ENCODE measurements around the gene ZNF841. TPM values are rescaled to one million over a fixed set of nuclear protein-coding genes. Genes with fewer than 3 reads are reported as not detected.

ZNF841 gene
- total and polyA plus RNA-seq, 4 donors = 0.86 to 11.1 (median 4.2) TPM

DNA sequence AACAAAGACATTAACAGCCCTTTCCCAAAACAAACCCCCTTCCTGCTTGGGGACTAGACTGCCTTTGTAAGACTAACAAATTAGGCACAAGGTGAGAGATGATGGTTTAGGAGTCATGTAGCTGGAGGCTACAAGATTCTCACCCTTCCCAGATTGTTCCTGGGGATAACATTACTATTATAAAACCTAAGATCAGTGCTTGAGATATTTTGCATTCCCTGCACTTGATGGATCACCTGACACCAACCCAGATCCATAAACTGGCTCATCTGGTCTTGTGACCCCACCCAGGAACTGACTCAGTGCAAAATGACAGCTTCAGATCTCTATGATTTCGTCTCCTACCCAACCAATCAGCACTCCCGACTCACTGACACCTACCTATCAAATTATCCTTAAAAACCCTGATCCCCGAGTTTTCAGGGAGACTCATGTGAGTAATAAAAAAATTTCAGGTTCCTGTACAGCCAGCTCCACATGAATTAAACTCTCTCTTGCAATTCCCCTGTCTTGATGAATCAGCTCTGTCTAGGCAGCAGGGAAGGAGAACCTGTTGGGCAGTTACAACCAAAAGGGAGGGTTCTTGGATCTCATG is 46.5 kb upstream of the ZNF841 start (continued):
- TF ChIP-seq YY1 (IDR thresholded peaks at IDR 0.05) = no peak

DNA sequence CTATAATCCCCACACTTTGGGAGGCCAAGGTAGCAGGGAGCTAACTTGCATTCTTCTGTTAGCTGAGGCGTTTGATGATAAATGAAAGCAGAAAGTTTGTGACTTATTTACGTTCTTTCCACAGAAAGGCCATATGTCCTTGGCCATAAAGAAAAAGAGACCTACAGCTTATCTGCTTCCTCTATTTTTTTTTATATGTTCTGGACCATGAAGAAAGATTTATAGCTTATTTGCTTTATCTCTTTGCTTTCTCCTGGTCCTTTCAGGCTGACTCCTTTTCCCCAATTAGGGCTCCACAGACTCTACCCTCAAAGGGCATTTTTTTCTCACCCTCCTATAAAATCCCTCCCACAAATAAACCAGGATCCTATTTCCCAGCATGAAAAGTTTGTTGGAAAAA is 45.6 kb upstream of the ZNF841 start:
- peaks cover 12 to 33% (median 19%) of the 10 kb centered on the region in 4 donors for H3K9me3 ChIP-seq (ENCODE audit: control insufficient read depth in 4 of 4, low read length in 3 of 4)
- TF ChIP-seq HNF4A (conservative IDR thresholded peaks at IDR 0.05) (no peak), FOXA1 (IDR thresholded peaks at IDR 0.05) (no peak), FOXA2 (IDR thresholded peaks at IDR 0.05) (no peak), EGR1 (IDR thresholded peaks at IDR 0.05; ENCODE audit: low read depth in 2 of 2) (no peak), YY1 (IDR thresholded peaks at IDR 0.05) (no peak), RAD21 (IDR thresholded peaks at IDR 0.05) (no peak), TAF1 (conservative IDR thresholded peaks at IDR 0.05) (no peak)
- TF ChIP-seq, protein P1, sequence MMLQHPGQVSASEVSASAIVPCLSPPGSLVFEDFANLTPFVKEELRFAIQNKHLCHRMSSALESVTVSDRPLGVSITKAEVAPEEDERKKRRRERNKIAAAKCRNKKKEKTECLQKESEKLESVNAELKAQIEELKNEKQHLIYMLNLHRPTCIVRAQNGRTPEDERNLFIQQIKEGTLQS (IDR thresholded peaks at IDR 0.05) = no peak
- TF ChIP-seq, protein P2, sequence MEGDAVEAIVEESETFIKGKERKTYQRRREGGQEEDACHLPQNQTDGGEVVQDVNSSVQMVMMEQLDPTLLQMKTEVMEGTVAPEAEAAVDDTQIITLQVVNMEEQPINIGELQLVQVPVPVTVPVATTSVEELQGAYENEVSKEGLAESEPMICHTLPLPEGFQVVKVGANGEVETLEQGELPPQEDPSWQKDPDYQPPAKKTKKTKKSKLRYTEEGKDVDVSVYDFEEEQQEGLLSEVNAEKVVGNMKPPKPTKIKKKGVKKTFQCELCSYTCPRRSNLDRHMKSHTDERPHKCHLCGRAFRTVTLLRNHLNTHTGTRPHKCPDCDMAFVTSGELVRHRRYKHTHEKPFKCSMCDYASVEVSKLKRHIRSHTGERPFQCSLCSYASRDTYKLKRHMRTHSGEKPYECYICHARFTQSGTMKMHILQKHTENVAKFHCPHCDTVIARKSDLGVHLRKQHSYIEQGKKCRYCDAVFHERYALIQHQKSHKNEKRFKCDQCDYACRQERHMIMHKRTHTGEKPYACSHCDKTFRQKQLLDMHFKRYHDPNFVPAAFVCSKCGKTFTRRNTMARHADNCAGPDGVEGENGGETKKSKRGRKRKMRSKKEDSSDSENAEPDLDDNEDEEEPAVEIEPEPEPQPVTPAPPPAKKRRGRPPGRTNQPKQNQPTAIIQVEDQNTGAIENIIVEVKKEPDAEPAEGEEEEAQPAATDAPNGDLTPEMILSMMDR (IDR thresholded peaks at IDR 0.05; ENCODE audit: low read depth, low read length, missing input control) = no peak
- TF ChIP-seq, protein P3, sequence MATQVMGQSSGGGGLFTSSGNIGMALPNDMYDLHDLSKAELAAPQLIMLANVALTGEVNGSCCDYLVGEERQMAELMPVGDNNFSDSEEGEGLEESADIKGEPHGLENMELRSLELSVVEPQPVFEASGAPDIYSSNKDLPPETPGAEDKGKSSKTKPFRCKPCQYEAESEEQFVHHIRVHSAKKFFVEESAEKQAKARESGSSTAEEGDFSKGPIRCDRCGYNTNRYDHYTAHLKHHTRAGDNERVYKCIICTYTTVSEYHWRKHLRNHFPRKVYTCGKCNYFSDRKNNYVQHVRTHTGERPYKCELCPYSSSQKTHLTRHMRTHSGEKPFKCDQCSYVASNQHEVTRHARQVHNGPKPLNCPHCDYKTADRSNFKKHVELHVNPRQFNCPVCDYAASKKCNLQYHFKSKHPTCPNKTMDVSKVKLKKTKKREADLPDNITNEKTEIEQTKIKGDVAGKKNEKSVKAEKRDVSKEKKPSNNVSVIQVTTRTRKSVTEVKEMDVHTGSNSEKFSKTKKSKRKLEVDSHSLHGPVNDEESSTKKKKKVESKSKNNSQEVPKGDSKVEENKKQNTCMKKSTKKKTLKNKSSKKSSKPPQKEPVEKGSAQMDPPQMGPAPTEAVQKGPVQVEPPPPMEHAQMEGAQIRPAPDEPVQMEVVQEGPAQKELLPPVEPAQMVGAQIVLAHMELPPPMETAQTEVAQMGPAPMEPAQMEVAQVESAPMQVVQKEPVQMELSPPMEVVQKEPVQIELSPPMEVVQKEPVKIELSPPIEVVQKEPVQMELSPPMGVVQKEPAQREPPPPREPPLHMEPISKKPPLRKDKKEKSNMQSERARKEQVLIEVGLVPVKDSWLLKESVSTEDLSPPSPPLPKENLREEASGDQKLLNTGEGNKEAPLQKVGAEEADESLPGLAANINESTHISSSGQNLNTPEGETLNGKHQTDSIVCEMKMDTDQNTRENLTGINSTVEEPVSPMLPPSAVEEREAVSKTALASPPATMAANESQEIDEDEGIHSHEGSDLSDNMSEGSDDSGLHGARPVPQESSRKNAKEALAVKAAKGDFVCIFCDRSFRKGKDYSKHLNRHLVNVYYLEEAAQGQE (IDR thresholded peaks at IDR 0.05) = no peak
- TF ChIP-seq, protein P4, sequence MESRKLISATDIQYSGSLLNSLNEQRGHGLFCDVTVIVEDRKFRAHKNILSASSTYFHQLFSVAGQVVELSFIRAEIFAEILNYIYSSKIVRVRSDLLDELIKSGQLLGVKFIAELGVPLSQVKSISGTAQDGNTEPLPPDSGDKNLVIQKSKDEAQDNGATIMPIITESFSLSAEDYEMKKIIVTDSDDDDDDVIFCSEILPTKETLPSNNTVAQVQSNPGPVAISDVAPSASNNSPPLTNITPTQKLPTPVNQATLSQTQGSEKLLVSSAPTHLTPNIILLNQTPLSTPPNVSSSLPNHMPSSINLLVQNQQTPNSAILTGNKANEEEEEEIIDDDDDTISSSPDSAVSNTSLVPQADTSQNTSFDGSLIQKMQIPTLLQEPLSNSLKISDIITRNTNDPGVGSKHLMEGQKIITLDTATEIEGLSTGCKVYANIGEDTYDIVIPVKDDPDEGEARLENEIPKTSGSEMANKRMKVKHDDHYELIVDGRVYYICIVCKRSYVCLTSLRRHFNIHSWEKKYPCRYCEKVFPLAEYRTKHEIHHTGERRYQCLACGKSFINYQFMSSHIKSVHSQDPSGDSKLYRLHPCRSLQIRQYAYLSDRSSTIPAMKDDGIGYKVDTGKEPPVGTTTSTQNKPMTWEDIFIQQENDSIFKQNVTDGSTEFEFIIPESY (IDR thresholded peaks at IDR 0.05) = no peak
- 84% methylated on average over 2 of the region's 2 CpGs for WGBS
- H3K27ac ChIP-seq (ENCODE audit: low read depth in 1 of 2, low read length in 2 of 2) = no peak overlapping the region
- no peak overlapping the region for H3K4me3 ChIP-seq (ENCODE audit: low read depth in 1 of 3, low read length in 3 of 3)
- no peak for DNase-seq (ENCODE audit: low spot score)
- peaks cover 0 to 22% (median 11%) of the 10 kb centered on the region in 4 donors for H3K4me1 ChIP-seq (ENCODE audit: control insufficient read depth in 4 of 4, insufficient read depth in 4 of 4, low read length in 3 of 4)
- no peaks in the 10 kb centered on the region for H3K27me3 ChIP-seq (ENCODE audit: control insufficient read depth in 4 of 4, insufficient read depth in 4 of 4, low read length in 3 of 4)
- no peak overlapping the region for H3K9ac ChIP-seq (ENCODE audit: low read depth in 1 of 2, low read length in 2 of 2)
- H3K36me3 ChIP-seq (ENCODE audit: control insufficient read depth in 4 of 4, insufficient read depth in 3 of 4, low read depth in 1 of 4, low read length in 3 of 4) = peaks cover 0 to 3% (median 0%) of the 10 kb centered on the region in 4 donors
